PC-3 (cell line): ENCODE data around the gene KLHL8. TPM values are rescaled to one million over a fixed set of nuclear protein-coding genes. Genes with fewer than 3 reads are reported as not detected.

Source experiments
- ATAC-seq: fragments of 200-7000 bp; cut with Tn5 transposase; 2 replicates; pipeline ENCODE4 v1.9.1; 2020; ENCODE audit warnings: mild to moderate bottlenecking, moderate library complexity
- BruUV-seq: library from RNA; stranded (reverse); fragments of 400-500 nt; replicated peaks from 2 replicates; lab custom pipeline; 2021; lab: Mats Ljungman, UMichigan
- CTCF ChIA-PET: fragments of 300-600 bp; sonication (Branson Sonifier 250); formaldehyde crosslinking; loops from one replicate; lab custom pipeline; 2022; ENCODE audit warnings: antibody characterized with exemption; lab: Charles Lee
- POLR2A ChIA-PET: fragments of 300-600 bp; sonication (Branson Sonifier 250); formaldehyde crosslinking; loops from one replicate; lab custom pipeline; 2022; ENCODE audit warnings: antibody characterized with exemption; ENCODE audit not compliant: unreplicated experiment; lab: Charles Lee
- DNase-seq: peaks from one replicate; pipeline ENCODE4 v3.0.0-alpha.2; 2015
- H2AFZ ChIP-seq: fragments of 300-600 bp; sonication (generic); 2 replicates; pipeline ENCODE4 v1.6.0; 2016; ENCODE audit warnings: antibody characterized with exemption, low read length
- H3F3A ChIP-seq: fragments of 300-600 bp; sonication (generic); one replicate; pipeline ENCODE4 v1.6.0; 2017; ENCODE audit warnings: antibody characterized with exemption, low read length, control low read depth, mild to moderate bottlenecking; ENCODE audit not compliant: unreplicated experiment
- H3K27ac ChIP-seq: fragments of 300-600 bp; sonication (generic); 2 replicates; pipeline ENCODE4 v1.5.1; 2016; ENCODE audit warnings: mild to moderate bottlenecking, low read length
- H3K27me3 ChIP-seq: fragments of 300-600 bp; sonication (generic); 2 replicates; pipeline ENCODE4 v1.6.1; 2016; ENCODE audit warnings: low read length, mixed read lengths
- H3K36me3 ChIP-seq: fragments of 300-600 bp; sonication (generic); 2 replicates; pipeline ENCODE4 v1.6.1; 2016; ENCODE audit warnings: low read depth, mixed run types, low read length, mixed read lengths
- H3K4me1 ChIP-seq: fragments of 300-600 bp; sonication (generic); 2 replicates; pipeline ENCODE4 v1.5.1; 2016; ENCODE audit warnings: low read length; ENCODE audit not compliant: insufficient read depth
- H3K4me2 ChIP-seq: fragments of 300-600 bp; sonication (generic); 2 replicates; pipeline ENCODE4 v1.6.0; 2016; ENCODE audit warnings: low read length
- H3K4me3 ChIP-seq: fragments of 300-600 bp; sonication (generic); 2 replicates; pipeline ENCODE4 v1.5.1; 2016; ENCODE audit warnings: mild to moderate bottlenecking, low read length, mixed read lengths
- H3K79me2 ChIP-seq: fragments of 300-600 bp; sonication (generic); 2 replicates; pipeline ENCODE4 v1.6.1; 2017; ENCODE audit warnings: low read length, mixed read lengths
- H3K9ac ChIP-seq: fragments of 300-600 bp; sonication (generic); 2 replicates; pipeline ENCODE4 v1.6.0; 2016; ENCODE audit warnings: mild to moderate bottlenecking, low read length
- H3K9me2 ChIP-seq: fragments of 300-600 bp; sonication (generic); replicated peaks from 2 replicates; pipeline ENCODE4 v1.6.1; 2016; ENCODE audit warnings: mixed run types, low read length, mixed read lengths
- H3K9me3 ChIP-seq: fragments of 300-600 bp; sonication (generic); 2 replicates; pipeline ENCODE4 v1.6.1; 2016; ENCODE audit warnings: low read length, mixed read lengths
- H4K20me1 ChIP-seq: fragments of 300-600 bp; sonication (generic); 2 replicates; pipeline ENCODE4 v1.6.1; 2016; ENCODE audit warnings: low read length, mixed read lengths
- CTCF ChIP-seq: fragments of 300-600 bp; sonication (generic); conservative IDR thresholded peaks from 2 replicates; pipeline ENCODE4 v1.5.1; 2017; ENCODE audit warnings: antibody characterized with exemption, low read depth, mild to moderate bottlenecking, low read length
- EZH2 ChIP-seq: fragments of 300-600 bp; sonication (generic); IDR thresholded peaks from one replicate; pipeline ENCODE4 v1.6.1; 2017; ENCODE audit warnings: antibody characterized with exemption, mild to moderate bottlenecking, low read length; ENCODE audit not compliant: unreplicated experiment
- EZH2phosphoT487 ChIP-seq: fragments of 300-600 bp; sonication (generic); IDR thresholded peaks from 2 replicates; pipeline ENCODE4 v1.6.1; 2018; ENCODE audit warnings: mild to moderate bottlenecking, antibody characterized with exemption, low read length, borderline replicate concordance
- intact Hi-C: fragments of 100-400 bp; cut with micrococcal nuclease; formaldehyde crosslinking; loops from 2 replicates; pipeline ENCODE4 v1.9.0; 2023
- total RNA-seq: library from RNA; depleted of rRNA; stranded (reverse); fragments of >200 nt; gene quantifications from 2 replicates; pipeline ENCODE4 v1.2.3, GENCODE V29; 2014

Gene KLHL8
- total RNA-seq, 1 experiment from 2014 or later: 5.6 TPM

GRCh38 chr4:87229979-87230378 lies 9.6 kb upstream of the KLHL8 start:
- Histone ChIP-seq H3K4me2 (no peak overlapping the region), H3K4me3 (no peak overlapping the region), H3K79me2 (no peaks in the 10 kb centered on the region), H3K36me3 (no peaks in the 10 kb centered on the region), H3K9me3 (no peaks in the 10 kb centered on the region), H3F3A (no peaks in the 10 kb centered on the region), H2AFZ (no peak overlapping the region), H3K27me3 (no peaks in the 10 kb centered on the region), H3K27ac (no peak overlapping the region), H3K9me2 (no peaks in the 10 kb centered on the region), H4K20me1 (no peaks in the 10 kb centered on the region), H3K4me1 (peaks cover 6% of the 10 kb centered on the region; the same call in 1 of the 2 replicates), H3K9ac (no peak overlapping the region)
- CTCF ChIA-PET: no interaction called here
- BruUV-seq: no TSS peak
- intact Hi-C loops: no loop called here
- no peak for ATAC-seq
- no peak for DNase-seq
- TF ChIP-seq CTCF (no peak), EZH2phosphoT487 (no peak), EZH2 (no peak)
- POLR2A ChIA-PET: no interaction called here

- ChIA-PET CTCF (no interaction called here), POLR2A (no interaction called here)
- ATAC-seq: no peak
These were observed 7.9 kb upstream of the KLHL8 start for GRCh38 chr4:87228262-87228860.

More at GRCh38 chr4:87228262-87228860, 7.9 kb upstream of the KLHL8 start:
- DNase-seq: no peak
- H3K27me3 ChIP-seq: no peaks in the 10 kb centered on the region
- H3K9me3 ChIP-seq: no peaks in the 10 kb centered on the region
- H3K9me2 ChIP-seq: no peaks in the 10 kb centered on the region
- no TSS peak for BruUV-seq
- H3K36me3 ChIP-seq: no peaks in the 10 kb centered on the region
- no peak overlapping the region for H3K9ac ChIP-seq
- intact Hi-C loops: no loop called here
- H3K4me1 ChIP-seq: no peaks in the 10 kb centered on the region
- no peak overlapping the region for H3K4me3 ChIP-seq
- no peaks in the 10 kb centered on the region for H4K20me1 ChIP-seq
- H3K79me2 ChIP-seq: no peaks in the 10 kb centered on the region
- H3K4me2 ChIP-seq: no peak overlapping the region
- no peak for TF ChIP-seq EZH2
- no peak for TF ChIP-seq EZH2phosphoT487
- no peak for TF ChIP-seq CTCF
- no peaks in the 10 kb centered on the region for H3F3A ChIP-seq
- H3K27ac ChIP-seq: no peak overlapping the region
- no peak overlapping the region for H2AFZ ChIP-seq
